Activated CD4-positive, alpha-beta T cell treated with anti-CD3 and anti-CD28 coated beads, Interleukin-2, amount 50 U/mL, for 16 hours (primary cell): ENCODE measurements around the gene ADAM8.
"Not testable (repeated sequence)": the region's sequence is repeated elsewhere in the genome, so short reads cannot be mapped to it uniquely, and the experiment has no call there.

ENCODE experiments used
- DNase-seq: peaks from one replicate; pipeline ENCODE4 v3.0.0-alpha.2; 2020

ADAM8 gene

GRCh38 chr10:133266056-133266795, 10.4 kb downstream of the ADAM8 start:
- DNase-seq = no peak

- DNase-seq = not testable (repeated sequence)
These were observed 11.6 kb downstream of the ADAM8 start for GRCh38 chr10:133265052-133265451.

GRCh38 chr10:133264461-133264860, 12.2 kb downstream of the ADAM8 start:
- DNase-seq = peak; percentile 37

DNA sequence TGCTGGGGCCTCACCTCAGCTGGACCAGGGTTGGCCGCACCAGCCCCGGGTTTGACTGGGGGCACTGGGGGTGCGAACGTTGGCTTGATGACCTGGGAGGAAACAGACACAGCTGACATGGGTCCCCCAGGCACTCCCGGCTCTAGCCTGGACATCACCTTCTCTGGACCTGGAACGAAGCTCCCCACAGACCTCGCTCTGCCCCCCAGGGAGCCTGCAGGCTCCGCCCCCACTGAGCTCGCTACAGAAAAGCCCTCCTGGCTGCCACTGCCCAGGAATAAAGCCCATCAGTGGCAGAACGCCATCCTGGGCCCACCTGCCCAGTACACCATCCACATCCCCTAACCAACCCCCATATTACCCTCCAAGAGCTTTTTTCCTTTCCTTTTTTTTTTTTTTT, 13.0 kb downstream of the ADAM8 start:
- no peak for DNase-seq

DNA sequence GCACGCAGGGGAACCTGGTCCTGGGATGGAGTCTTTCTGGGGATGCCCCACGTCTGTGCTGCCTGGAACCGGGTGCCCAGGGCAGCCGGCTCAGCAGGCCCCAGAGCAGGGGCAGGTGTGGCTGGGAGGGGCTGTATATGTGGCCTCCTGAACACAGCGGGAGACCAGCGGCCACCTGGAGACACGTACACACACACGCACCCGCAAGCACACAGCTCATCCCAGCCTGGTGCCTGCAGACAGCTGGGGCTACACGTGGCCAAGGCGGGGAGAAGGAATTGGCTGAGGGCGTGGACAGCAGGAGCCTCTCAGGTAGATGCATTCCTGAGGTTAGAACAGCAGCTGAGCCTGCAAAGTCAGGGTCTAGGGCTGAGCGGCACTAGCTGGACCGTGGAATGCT, 14.0 kb downstream of the ADAM8 start:
- no peak for DNase-seq

DNA sequence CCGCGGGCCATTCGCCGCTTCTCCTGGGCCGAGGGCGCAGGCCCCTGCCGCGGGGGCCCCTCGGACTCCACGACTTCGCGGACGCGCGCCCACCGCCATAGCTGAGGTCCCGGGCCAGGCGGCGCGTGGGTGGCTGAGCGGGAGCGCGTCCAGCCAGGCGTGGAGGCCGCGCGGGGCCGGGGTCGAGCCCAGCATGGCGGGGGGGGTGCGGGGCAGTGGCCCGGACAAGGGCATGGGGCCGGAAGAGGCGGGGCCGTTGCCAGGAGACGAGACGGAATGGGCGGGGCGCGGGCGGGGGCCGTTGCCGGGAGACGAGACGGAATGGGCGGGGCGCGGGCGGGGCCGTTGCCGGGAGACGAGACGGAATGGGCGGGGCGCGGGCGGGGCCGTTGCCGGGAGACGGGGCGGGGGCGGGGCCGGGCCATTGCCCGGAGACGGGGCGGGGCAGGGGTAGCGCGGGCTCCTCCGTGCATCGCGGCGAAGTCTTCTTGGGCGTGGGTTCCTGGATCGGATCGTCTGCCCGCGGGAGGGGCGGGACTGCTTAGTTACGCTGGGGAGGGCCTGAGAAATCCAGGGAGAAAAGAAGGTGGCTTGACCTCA, 14.8 kb downstream of the ADAM8 start:
- peak; percentile 88 for DNase-seq

GRCh38 chr10:133260895-133261725, 15.6 kb downstream of the ADAM8 start:
- peak; percentile 59 for DNase-seq

DNA sequence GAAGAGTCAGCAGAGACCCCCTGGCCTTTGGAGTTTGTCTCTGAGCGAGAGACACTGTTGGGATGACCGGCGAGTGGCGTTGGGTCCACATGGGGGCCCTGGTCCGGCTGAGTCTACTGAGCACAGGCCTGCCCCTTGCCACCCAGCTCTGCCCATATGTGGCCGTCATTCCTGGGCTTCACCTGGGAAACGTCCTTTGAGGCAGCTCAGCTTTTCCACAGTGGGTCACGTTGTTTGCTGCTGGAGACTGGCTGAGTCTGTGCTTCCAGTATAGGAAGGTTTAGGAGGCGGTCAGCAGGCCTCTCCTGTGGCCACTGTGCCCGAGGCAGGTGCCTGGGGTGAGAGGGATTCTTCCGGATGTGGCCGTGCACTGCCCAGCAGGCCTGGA, 17.1 kb downstream of the ADAM8 start:
- DNase-seq = no peak

DNA sequence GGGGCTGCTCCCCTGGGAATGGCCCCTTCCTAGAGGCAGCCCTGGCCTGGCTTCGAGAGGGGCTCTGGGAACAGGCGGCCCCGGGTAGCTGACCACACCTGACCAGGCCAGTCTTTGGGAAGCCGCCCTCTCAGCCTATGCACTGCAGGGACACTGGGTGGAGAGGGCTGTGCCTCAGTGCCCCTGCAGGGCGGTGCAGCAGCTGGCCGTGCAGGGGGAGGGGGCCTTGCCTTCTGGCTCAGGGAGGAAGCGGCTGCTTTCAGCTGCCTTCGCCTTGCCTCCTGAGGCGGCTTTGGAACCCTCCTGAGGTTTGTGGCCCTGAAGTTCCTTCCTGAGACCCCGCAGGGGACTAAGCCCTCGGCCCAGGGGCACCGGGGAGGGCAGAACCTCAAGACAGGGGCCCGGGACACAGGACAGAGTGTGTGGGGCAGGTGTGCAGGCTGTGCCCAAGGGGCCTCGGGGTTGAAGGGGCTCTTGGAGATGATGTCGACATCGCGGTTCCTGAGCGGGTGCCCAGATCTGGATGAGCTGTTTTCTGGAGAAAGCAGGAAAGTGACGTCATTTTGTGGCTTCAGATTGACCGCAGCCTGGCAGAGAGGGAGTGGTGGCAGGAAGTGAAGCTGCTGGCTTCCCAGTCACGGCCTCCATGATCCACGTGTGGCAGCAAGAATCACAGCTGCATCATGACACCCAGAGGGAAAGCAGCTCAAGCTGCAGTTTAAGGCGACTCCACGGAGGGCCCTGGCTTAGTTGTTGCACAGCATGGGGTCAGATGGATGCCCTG, 17.7 kb downstream of the ADAM8 start:
- DNase-seq = peak; percentile 96

DNA sequence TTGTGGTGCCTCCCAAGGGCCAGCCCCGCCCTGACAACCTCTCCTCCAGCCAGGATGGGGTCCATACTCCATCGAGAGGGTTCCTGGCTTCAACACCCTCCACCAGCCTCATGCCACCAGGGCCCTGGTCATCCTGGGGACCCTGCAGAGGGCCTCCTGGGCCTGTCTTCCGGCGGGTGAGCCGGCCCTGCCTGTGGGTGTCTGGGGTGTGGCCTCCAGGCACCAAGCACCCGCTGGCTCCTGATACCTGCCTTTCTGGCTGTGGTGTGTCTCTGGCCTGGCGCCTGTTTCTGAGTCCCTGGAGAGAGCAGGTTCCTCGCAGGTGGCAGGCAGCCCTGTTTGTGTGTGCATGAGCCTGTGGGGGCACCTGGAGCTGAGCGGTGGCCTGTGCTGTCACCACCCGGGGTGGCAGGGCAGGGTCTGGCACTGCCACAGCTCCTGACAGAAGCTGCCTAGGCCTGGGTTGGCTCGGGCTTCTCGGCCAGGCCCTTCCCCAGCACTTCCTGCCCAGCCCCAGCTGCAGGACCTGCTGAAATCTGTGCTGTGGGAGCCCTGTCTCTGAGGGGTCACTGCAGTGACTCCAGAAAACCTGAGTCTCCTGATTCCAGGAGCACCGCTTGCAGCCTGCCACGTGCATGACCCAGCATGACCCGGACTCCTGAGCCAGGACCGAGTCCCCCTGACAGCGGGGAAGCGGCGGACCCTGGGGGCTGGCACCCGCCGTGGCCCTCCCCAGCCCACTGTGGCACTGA, 18.4 kb downstream of the ADAM8 start:
- DNase-seq = peak; percentile 54

GRCh38 chr10:133257489-133258065, 19.1 kb downstream of the ADAM8 start:
- peak; percentile 18 for DNase-seq

DNA sequence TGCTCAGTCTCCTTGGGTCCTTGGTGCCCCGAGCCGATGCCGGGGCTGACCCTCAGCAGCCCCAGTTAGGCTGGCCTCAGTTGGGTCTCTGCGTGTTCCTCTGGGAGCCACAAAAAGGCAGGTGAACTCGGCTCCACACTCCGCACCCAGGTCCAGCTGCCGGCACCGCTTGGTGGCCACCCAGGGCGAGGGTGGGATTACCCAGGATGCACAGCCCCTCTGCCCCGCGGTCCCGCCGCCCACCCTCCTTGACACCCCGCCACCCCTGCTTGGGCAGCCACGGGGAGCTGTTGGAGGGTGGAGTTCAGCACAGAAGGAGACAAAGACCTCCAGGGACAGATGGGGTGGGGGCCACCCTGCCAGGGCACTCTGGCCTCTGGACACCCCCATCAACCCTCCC, 21.3 kb downstream of the ADAM8 start:
- DNase-seq = no peak

DNA sequence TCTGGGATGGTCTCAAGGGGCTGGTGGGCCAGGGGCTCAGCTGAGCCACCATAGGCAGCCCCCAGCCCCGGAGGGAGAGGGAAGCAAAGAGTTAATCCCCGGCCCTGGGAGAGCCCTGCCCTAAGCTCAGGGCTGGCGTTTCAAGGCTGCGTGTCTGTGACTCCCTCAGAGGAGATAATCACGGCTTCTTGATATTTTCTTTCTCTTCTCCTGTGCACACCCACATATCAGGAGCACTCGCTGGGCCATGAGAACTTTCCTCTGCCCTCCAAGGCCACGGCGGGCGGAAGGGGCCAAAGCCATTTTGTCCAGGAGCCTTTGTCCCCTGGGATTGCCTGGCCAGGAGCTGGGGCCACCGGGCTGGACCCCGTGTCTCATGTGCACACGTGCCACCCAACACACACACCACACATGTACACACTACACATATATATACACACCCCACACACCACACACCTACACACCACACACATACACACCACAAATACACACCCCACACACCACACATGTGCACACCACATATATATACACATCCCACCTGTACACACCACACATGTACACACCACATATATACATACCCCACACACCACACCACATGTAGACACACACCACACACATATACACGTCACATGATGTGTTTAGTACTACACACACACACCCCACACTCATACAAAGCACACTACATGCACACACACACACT, 22.1 kb downstream of the ADAM8 start:
- no peak for DNase-seq

DNA sequence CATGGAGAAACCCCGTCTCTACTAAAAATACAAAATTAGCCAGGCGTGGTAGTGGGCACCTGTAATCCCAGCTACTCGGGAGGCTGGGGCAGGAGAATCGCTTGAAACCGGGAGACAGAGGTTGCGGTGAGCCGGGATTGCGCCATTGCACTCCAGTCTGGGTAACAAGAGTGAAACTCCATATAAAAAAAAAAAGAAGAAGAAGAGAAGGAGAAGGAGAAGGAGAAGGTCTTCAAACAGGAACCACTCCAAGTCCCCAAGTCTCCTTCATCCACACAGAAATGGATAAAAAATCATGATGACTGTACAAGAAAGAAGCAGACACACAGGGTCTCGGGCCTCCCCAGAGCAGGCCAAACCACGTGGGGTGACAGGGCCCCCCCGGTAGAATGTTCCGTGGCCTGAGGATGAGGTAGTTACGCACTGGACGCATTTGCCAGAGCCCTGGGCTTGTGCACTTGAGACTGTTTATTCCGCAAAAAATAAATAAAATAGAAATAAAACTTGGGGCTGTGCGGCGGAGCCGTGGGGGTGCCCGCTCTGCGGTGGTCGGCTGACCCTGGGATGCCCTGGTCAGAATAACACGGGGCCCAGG, 23.2 kb downstream of the ADAM8 start:
- no peak for DNase-seq

GRCh38 chr10:133252223-133252552, 24.5 kb downstream of the ADAM8 start:
- DNase-seq = no peak

DNA sequence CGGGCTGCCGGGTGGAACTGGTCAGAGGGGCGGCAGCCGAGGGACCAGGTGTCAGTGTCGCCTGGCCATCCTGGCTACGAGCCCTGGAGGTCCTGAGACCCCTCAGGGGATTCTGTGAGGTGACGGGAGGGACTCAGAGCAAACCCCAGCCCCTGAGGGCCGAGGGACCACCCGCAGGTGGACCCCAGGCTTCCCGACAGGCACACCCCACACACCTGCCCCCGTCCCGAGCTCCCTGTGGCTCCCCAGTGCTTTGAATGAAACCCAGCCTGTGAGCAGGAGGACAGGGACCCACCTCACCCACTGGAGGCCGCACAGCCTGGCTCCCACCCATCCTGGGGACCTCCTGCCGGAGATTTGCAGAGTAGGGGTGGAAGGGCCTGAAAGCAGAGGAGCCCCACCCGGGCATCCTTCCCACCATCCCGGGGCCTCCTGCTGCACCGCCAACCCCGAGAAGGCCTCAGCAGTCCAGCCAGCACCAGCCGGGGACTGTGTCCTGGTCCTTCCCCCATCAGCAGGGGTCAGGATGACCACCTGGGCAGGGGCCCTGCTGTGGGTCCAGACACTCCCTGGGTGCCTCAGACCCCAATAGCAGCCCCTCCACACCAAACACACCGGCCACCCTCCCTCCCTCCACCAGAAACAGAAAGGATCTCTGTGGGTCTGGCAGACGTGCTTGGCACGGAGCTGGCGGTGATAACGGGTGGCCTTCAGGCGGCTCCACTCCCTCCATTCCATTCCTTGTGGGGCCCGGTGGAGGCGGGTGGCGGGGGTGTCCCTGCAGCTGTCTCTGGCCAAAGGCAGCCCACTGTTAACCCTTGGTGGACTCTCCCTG, 25.1 kb downstream of the ADAM8 start:
- no peak for DNase-seq

DNA sequence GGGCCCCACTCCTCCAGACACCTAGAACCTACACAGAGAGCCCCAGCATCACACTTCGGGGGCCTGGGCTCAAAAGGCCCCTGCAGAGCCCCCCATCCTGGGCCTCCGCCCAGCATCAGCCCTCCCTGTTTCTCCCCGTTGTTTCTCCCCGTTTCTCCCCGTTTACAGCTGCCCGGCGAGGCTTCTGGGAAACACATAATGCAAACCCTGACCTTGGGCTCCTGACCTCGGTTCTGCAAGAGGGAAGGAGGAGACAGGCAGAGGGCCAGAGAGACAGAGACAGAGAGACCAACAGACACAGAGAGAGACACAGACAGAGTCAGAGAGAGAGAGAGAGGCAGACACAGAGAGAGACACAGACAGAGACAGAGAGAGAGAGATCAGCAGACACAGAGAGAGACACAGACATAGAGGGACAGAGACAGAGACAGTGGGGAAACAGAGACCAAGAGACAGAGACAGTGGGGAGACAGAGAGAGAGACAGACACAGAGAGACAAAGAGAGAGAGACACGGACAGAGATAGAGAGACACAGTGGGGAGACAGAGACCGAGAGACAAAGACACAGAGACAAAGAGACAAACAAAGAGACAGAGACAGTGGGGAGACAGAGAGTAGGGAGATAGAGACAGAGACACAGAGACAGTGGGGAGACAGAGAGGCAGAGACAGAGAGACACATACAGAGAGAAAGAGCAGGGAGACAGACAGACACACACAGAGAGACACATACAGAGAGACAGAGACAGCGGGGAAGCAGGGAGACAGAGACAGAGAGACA, 26.5 kb downstream of the ADAM8 start:
- no peak for DNase-seq

- DNase-seq = no peak
These were observed 27.4 kb downstream of the ADAM8 start for GRCh38 chr10:133249094-133249780.

DNA sequence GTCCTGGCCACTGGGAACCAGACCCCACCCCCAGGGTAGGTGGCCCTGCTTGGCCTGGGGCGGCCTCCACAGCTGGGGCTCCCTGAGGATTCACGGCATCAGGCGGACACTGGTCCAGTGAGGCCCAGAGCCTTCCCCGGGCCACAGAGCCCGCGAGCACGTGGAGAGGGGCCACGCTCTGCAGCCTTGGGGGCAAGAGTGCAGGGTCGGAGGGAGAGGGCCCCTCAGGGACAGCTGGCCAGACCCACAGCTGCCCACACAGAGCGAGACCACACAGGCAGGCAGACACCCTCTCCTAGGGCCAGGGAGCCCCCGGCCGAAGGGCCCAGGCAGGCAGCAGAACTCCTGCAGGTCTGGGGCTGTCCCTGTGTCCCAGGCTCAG, 28.3 kb downstream of the ADAM8 start:
- no peak for DNase-seq
